HepG2 (cell line): ENCODE data around the gene MAP2K5. TPM values are rescaled to one million over a fixed set of nuclear protein-coding genes. Genes with fewer than 3 reads are reported as not detected.

Source experiments
- ATAC-seq: fragments of 200-7000 bp; cut with Tn5 transposase; 3 replicates; pipeline ENCODE4 v1.9.1; 2020; ENCODE audit warnings: mild to moderate bottlenecking, moderate library complexity
- BruUV-seq: library from RNA; stranded (reverse); fragments of 400-500 nt; replicated peaks from 2 replicates; lab custom pipeline; 2021; lab: Mats Ljungman, UMichigan
- CTCF ChIA-PET: fragments of 300-600 bp; formaldehyde crosslinking; extraction: SDS; loops from one replicate; lab custom pipeline; 2021; ENCODE audit warnings: low total read pairs, inconsistent platforms, low intra/inter-chr PET ratio; lab: Yijun Ruan, JAX
- POLR2A ChIA-PET: fragments of 350-600 bp; sonication (Branson Sonifier 250); formaldehyde crosslinking; loops from one replicate; lab custom pipeline; 2020; ENCODE audit warnings: antibody characterized with exemption, inconsistent platforms; lab: Yijun Ruan, JAX
- DNase-seq: peaks from one replicate; pipeline ENCODE4 v3.0.0-alpha.2; 2015; ENCODE audit warnings: low spot score
- FAIRE-seq: peaks from 3 replicates; lab custom pipeline; 2011; peaks lifted over from hg19 to GRCh38; lab: Jason Lieb, UNC
- H2AFZ ChIP-seq: one replicate; pipeline ENCODE4 v1.6.1; 2011; ENCODE audit warnings: low read length, inconsistent platforms
- H3K27ac ChIP-seq: fragments of 300-600 bp; 3 replicates; pipeline ENCODE4 v1.8.0; 2011; ENCODE audit warnings: mixed run types, mild to moderate bottlenecking, mixed read lengths, low read length, inconsistent platforms; ENCODE audit not compliant: insufficient read depth; ENCODE audit errors: extremely low read length
- H3K27me3 ChIP-seq, 2 experiments: fragments of 200-600 bp in 1 of 2; 2 replicates in 1 of 2; 3 replicates in 1 of 2; pipeline versions ENCODE4 v1.6.0 to v1.8.0; 2011; ENCODE audit warnings: low read length in 2 of 2, mild to moderate bottlenecking in 2 of 2, moderate library complexity in 2 of 2, inconsistent platforms in 1 of 2; ENCODE audit not compliant: insufficient read depth in 2 of 2, control insufficient read depth in 1 of 2
- H3K36me3 ChIP-seq, 2 experiments: fragments of 200-600 bp in 1 of 2; replicated peaks in 1 of 2; 2 replicates in 1 of 2; 3 replicates in 1 of 2; pipeline versions ENCODE4 v1.5.1 to v1.8.0; 2011; ENCODE audit warnings: low read length in 2 of 2, inconsistent platforms in 1 of 2; ENCODE audit not compliant: insufficient read depth in 2 of 2, control insufficient read depth in 1 of 2
- H3K4me1 ChIP-seq: 2 replicates; pipeline ENCODE4 v1.5.1; 2012; ENCODE audit warnings: low read length, inconsistent platforms; ENCODE audit not compliant: insufficient read depth
- H3K4me2 ChIP-seq: 2 replicates; pipeline ENCODE4 v1.6.0; 2011; ENCODE audit warnings: low read depth, low read length, inconsistent platforms
- H3K4me3 ChIP-seq, 3 experiments: fragments of 200-600 bp in 1 of 3; sonication (generic), shearing (Covaris generic) in 1 of 3; replicated peaks in 1 of 3; 2 replicates each; pipeline ENCODE4 v1.5.1; 2011 to 2016; ENCODE audit warnings: low read length in 3 of 3, inconsistent platforms in 2 of 3, low read depth in 2 of 3, mild to moderate bottlenecking in 2 of 3, control low read depth in 1 of 3, mixed read lengths in 1 of 3; ENCODE audit not compliant: insufficient read depth in 1 of 3
- H3K79me2 ChIP-seq: one replicate; pipeline ENCODE4 v1.6.1; 2011; ENCODE audit warnings: low read length, inconsistent platforms; ENCODE audit not compliant: insufficient read depth
- H3K9ac ChIP-seq: 2 replicates; pipeline ENCODE4 v1.6.0; 2011; ENCODE audit warnings: mild to moderate bottlenecking, low read depth, low read length, inconsistent platforms; ENCODE audit not compliant: insufficient read depth
- H3K9me3 ChIP-seq: 2 replicates; pipeline ENCODE4 v1.5.1; 2012; ENCODE audit warnings: mild to moderate bottlenecking, low read length
- H4K20me1 ChIP-seq: 2 replicates; pipeline ENCODE4 v1.6.0; 2011; ENCODE audit warnings: inconsistent platforms, mild to moderate bottlenecking, low read length, moderate library complexity; ENCODE audit not compliant: insufficient read depth
- ATF4 ChIP-seq, 2 experiments: fragments of 450-650 bp in 1 of 2; sonication (generic) in 1 of 2; formaldehyde crosslinking; IDR thresholded peaks; 2 replicates each; pipeline versions ENCODE4 v1.5.0 to v1.8.0; 2020 to 2022; ENCODE audit warnings: mild to moderate bottlenecking in 1 of 2, missing genetic modification reagents in 1 of 2
- ETV5 ChIP-seq: IDR thresholded peaks from 2 replicates; pipeline ENCODE4 v1.6.1; 2018; ENCODE audit warnings: missing biosample characterization, missing genetic modification reagents, inconsistent platforms, borderline replicate concordance
- HMG20B ChIP-seq: conservative IDR thresholded peaks from 2 replicates; pipeline ENCODE4 v1.6.1; 2016; ENCODE audit warnings: missing genetic modification reagents, missing compliant biosample characterization
- KAT7 ChIP-seq: IDR thresholded peaks from 2 replicates; pipeline ENCODE4 v1.6.1; 2018; ENCODE audit warnings: borderline replicate concordance, missing compliant biosample characterization
- KDM4B ChIP-seq: sonication (generic); formaldehyde crosslinking; IDR thresholded peaks from 2 replicates; pipeline ENCODE4 v1.4.0; 2020; ENCODE audit warnings: missing genetic modification reagents
- MED13 ChIP-seq: sonication (generic); formaldehyde crosslinking; IDR thresholded peaks from 2 replicates; pipeline ENCODE4 v1.5.0; 2020; ENCODE audit warnings: missing genetic modification reagents
- ZNF570 ChIP-seq: sonication (generic); formaldehyde crosslinking; IDR thresholded peaks from 2 replicates; pipeline ENCODE4 v1.4.0; 2020; ENCODE audit warnings: mild to moderate bottlenecking, missing genetic modification reagents, borderline replicate concordance
- whole genome bisulfite sequencing: methylation state at CpG from one replicate; pipeline ENCODE4 v1.1.6; 2017; ENCODE audit warnings: low lambda C conversion rate; 5-methylcytosine and 5-hydroxymethylcytosine counted together
- in situ Hi-C: cut with HindIII; loops from 2 replicates; pipeline ENCODE4 v1.10.0; 2017; ENCODE audit warnings: low pct_unique_long_range_greater_than_20kb; ENCODE audit not compliant: extremely low pct_ligation_motif_present
- intact Hi-C: fragments of 100-400 bp; cut with micrococcal nuclease; formaldehyde crosslinking; loops from one replicate; pipeline ENCODE4 v1.10.0; 2022; ENCODE audit not compliant: unreplicated experiment
- polyA plus RNA-seq, 8 experiments: library from polyadenylated mRNA; depleted of rRNA in 3 of 8; stranded (reverse) in 7 of 8; unstranded in 1 of 8; fragments of >200 nt; fragmentation: Illumina TruSeq in 4 of 8; extraction: Trizol in 4 of 8; gene quantifications; 2 replicates each; pipeline versions ENCODE4 v1.2.1 to v1.2.3, GENCODE V29; 2011 to 2016; ENCODE audit warnings: low read depth in 4 of 8, missing spikeins in 1 of 8, mixed read lengths in 1 of 8; ENCODE audit not compliant: insufficient read depth in 1 of 8
- total RNA-seq, 5 experiments: library from RNA; depleted of rRNA; stranded (reverse); fragments of >200 nt; fragmentation: Illumina TruSeq; extraction: Trizol; gene quantifications; 2 replicates each; pipeline ENCODE4 v1.2.3, GENCODE V29; 2016; ENCODE audit warnings: low read depth in 1 of 5
- TF ChIP-seq, protein P1 (sequence below): sonication (generic); formaldehyde crosslinking; IDR thresholded peaks from 2 replicates; pipeline ENCODE4 v1.9.0; 2021; ENCODE audit warnings: mild to moderate bottlenecking, missing genetic modification reagents

Gene MAP2K5
- total and polyA plus RNA-seq, 2 of the 13 experiments (the other 11 are each of a cell fraction or from before 2014, with no cell fraction given): 4.0 to 4.3 TPM

GRCh38 chr15:67746450-67746849 is 203.9 kb downstream of the MAP2K5 start:
- H3K9ac ChIP-seq: no peak overlapping the region
- 93% methylated on average over 4 of the region's 4 CpGs for WGBS
- H3K79me2 ChIP-seq: no peaks in the 10 kb centered on the region
- no peaks in the 10 kb centered on the region for H3K4me1 ChIP-seq
- H2AFZ ChIP-seq: no peak overlapping the region
- ATAC-seq: no peak
- in situ Hi-C loops (no loop called here), intact Hi-C loops (no loop called here)
- no peak for DNase-seq
- ChIA-PET POLR2A (no interaction called here), CTCF (no interaction called here)
- no peak overlapping the region for H3K4me3 ChIP-seq
- H4K20me1 ChIP-seq: no peaks in the 10 kb centered on the region
- no peak for TF ChIP-seq MED13 (CRISPR knock-in tag)
- TF ChIP-seq ATF4 (CRISPR knock-in tag; IDR thresholded peaks at IDR 0.05): no peak
- no peak for TF ChIP-seq ETV5 (CRISPR knock-in tag)
- TF ChIP-seq HMG20B: no peak
- no peak for TF ChIP-seq KAT7 (CRISPR knock-in tag)
- no peak for TF ChIP-seq KDM4B (CRISPR knock-in tag)
- TF ChIP-seq, protein P1, sequence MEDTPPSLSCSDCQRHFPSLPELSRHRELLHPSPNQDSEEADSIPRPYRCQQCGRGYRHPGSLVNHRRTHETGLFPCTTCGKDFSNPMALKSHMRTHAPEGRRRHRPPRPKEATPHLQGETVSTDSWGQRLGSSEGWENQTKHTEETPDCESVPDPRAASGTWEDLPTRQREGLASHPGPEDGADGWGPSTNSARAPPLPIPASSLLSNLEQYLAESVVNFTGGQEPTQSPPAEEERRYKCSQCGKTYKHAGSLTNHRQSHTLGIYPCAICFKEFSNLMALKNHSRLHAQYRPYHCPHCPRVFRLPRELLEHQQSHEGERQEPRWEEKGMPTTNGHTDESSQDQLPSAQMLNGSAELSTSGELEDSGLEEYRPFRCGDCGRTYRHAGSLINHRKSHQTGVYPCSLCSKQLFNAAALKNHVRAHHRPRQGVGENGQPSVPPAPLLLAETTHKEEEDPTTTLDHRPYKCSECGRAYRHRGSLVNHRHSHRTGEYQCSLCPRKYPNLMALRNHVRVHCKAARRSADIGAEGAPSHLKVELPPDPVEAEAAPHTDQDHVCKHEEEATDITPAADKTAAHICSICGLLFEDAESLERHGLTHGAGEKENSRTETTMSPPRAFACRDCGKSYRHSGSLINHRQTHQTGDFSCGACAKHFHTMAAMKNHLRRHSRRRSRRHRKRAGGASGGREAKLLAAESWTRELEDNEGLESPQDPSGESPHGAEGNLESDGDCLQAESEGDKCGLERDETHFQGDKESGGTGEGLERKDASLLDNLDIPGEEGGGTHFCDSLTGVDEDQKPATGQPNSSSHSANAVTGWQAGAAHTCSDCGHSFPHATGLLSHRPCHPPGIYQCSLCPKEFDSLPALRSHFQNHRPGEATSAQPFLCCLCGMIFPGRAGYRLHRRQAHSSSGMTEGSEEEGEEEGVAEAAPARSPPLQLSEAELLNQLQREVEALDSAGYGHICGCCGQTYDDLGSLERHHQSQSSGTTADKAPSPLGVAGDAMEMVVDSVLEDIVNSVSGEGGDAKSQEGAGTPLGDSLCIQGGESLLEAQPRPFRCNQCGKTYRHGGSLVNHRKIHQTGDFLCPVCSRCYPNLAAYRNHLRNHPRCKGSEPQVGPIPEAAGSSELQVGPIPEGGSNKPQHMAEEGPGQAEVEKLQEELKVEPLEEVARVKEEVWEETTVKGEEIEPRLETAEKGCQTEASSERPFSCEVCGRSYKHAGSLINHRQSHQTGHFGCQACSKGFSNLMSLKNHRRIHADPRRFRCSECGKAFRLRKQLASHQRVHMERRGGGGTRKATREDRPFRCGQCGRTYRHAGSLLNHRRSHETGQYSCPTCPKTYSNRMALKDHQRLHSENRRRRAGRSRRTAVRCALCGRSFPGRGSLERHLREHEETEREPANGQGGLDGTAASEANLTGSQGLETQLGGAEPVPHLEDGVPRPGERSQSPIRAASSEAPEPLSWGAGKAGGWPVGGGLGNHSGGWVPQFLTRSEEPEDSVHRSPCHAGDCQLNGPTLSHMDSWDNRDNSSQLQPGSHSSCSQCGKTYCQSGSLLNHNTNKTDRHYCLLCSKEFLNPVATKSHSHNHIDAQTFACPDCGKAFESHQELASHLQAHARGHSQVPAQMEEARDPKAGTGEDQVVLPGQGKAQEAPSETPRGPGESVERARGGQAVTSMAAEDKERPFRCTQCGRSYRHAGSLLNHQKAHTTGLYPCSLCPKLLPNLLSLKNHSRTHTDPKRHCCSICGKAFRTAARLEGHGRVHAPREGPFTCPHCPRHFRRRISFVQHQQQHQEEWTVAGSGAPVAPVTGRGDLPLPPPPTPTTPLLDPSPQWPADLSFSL (CRISPR knock-in tag): no peak
- TF ChIP-seq ZNF570 (CRISPR knock-in tag): no peak
- H3K27me3 ChIP-seq: no peaks in the 10 kb centered on the region
- H3K4me2 ChIP-seq: no peak overlapping the region
- no peak for FAIRE-seq
- no peaks in the 10 kb centered on the region for H3K36me3 ChIP-seq
- H3K27ac ChIP-seq: no peak overlapping the region
- BruUV-seq: no TSS peak
- H3K9me3 ChIP-seq: no peaks in the 10 kb centered on the region
